Caco-2 (cell line): ENCODE data around the gene FRMD4A. TPM values are rescaled to one million over a fixed set of nuclear protein-coding genes. Genes with fewer than 3 reads are reported as not detected.

Source experiments
- BruUV-seq: library from RNA; stranded (reverse); fragments of 400-500 nt; replicated peaks from 2 replicates; lab custom pipeline; 2021; lab: Mats Ljungman, UMichigan
- CTCF ChIA-PET: fragments of 300-600 bp; sonication (Branson Sonifier 250); formaldehyde crosslinking; loops from one replicate; lab custom pipeline; 2022; ENCODE audit warnings: antibody characterized with exemption; lab: Charles Lee
- POLR2A ChIA-PET: fragments of 300-600 bp; sonication (Branson Sonifier 250); formaldehyde crosslinking; loops from one replicate; lab custom pipeline; 2022; ENCODE audit warnings: antibody characterized with exemption; lab: Charles Lee
- DNase-seq, 2 experiments: peaks; one replicate each; pipeline versions ENCODE4 v3.0.0 to v3.0.0-alpha.2; 2020 to 2022
- H3K27me3 ChIP-seq: replicated peaks from 2 replicates; pipeline ENCODE4 v1.6.0; 2011; ENCODE audit warnings: low read length; ENCODE audit not compliant: control insufficient read depth, insufficient read depth
- H3K36me3 ChIP-seq: 2 replicates; pipeline ENCODE4 v1.5.1; 2011; ENCODE audit warnings: low read length; ENCODE audit not compliant: control insufficient read depth, insufficient read depth
- H3K4me1 ChIP-seq: fragments of 250-450 bp; sonication (Bioruptor Pico); 2 replicates; pipeline ENCODE4 v1.5.1; 2020; ENCODE audit warnings: mild to moderate bottlenecking
- H3K4me3 ChIP-seq: 2 replicates; pipeline ENCODE4 v1.5.1; 2011; ENCODE audit warnings: low read depth, mild to moderate bottlenecking, control low read depth, low read length
- H3K9me3 ChIP-seq: fragments of 250-450 bp; sonication (Bioruptor Pico); 2 replicates; pipeline ENCODE4 v1.5.1; 2020; ENCODE audit warnings: mild to moderate bottlenecking, moderate library complexity
- H3K27ac Mint-ChIP-seq: one replicate; pipeline ENCODE4 v1.8.0; 2022; ENCODE audit warnings: mixed read lengths; ENCODE audit not compliant: unreplicated experiment
- H3K27me3 Mint-ChIP-seq: one replicate; pipeline ENCODE4 v1.8.0; 2022; ENCODE audit warnings: mixed read lengths; ENCODE audit not compliant: insufficient read depth, unreplicated experiment
- H3K36me3 Mint-ChIP-seq: one replicate; pipeline ENCODE4 v1.8.0; 2022; ENCODE audit warnings: mild to moderate bottlenecking, mixed read lengths; ENCODE audit not compliant: insufficient read depth, unreplicated experiment
- H3K4me1 Mint-ChIP-seq: one replicate; pipeline ENCODE4 v1.8.0; 2022; ENCODE audit warnings: low read depth, mixed read lengths; ENCODE audit not compliant: unreplicated experiment
- H3K4me3 Mint-ChIP-seq: one replicate; pipeline ENCODE4 v1.8.0; 2022; ENCODE audit warnings: mild to moderate bottlenecking, moderate library complexity, mixed read lengths; ENCODE audit not compliant: unreplicated experiment
- H3K9me3 Mint-ChIP-seq: one replicate; pipeline ENCODE4 v1.8.0; 2022; ENCODE audit warnings: mixed read lengths; ENCODE audit not compliant: unreplicated experiment
- CTCF ChIP-seq, 2 experiments: fragments of 200-600 bp in 1 of 2; IDR thresholded peaks; 1 replicate in 1 of 2; 2 replicates in 1 of 2; pipeline versions ENCODE4 v1.5.1 to v1.8.0; 2011 to 2022; ENCODE audit warnings: antibody characterized with exemption in 1 of 2, control low read depth in 1 of 2, inconsistent platforms in 1 of 2, low read depth in 1 of 2, low read length in 1 of 2, mild to moderate bottlenecking in 1 of 2, moderate library complexity in 1 of 2; ENCODE audit not compliant: insufficient read depth in 1 of 2, severe bottlenecking in 1 of 2, unreplicated experiment in 1 of 2
- intact Hi-C: fragments of 100-400 bp; cut with micrococcal nuclease; formaldehyde crosslinking; loops from one replicate; pipeline ENCODE4 v1.10.0; 2022; ENCODE audit not compliant: unreplicated experiment
- total RNA-seq: library from RNA; stranded (reverse); gene quantifications from 2 replicates; pipeline ENCODE4 v1.2.3, GENCODE V29; 2022

Gene FRMD4A
- total RNA-seq, 1 experiment from 2014 or later, result 52.1 TPM

- H3K4me3 Mint-ChIP-seq, result no peak overlapping the region
- no peaks in the 10 kb centered on the region for H3K27me3 Mint-ChIP-seq
- peaks cover 7% of the 10 kb centered on the region for H3K4me1 ChIP-seq
- POLR2A ChIA-PET, result no interaction called here
- no peaks in the 10 kb centered on the region for H3K9me3 Mint-ChIP-seq
- no peaks in the 10 kb centered on the region for H3K4me1 Mint-ChIP-seq
- no peaks in the 10 kb centered on the region for H3K36me3 ChIP-seq
- no TSS peak for BruUV-seq
- H3K27ac Mint-ChIP-seq, result no peak overlapping the region
- DNase-seq, result no peak
- no peak overlapping the region for H3K4me3 ChIP-seq
- no peaks in the 10 kb centered on the region for H3K27me3 ChIP-seq
- H3K36me3 Mint-ChIP-seq, result no peaks in the 10 kb centered on the region
- intact Hi-C loops, result no loop called here
- CTCF ChIA-PET, result no interaction called here
- no peak for TF ChIP-seq CTCF (IDR thresholded peaks at IDR 0.05; ENCODE audit: insufficient read depth in 1 of 2, low read depth in 1 of 2, low read length in 1 of 2, severe bottlenecking in 1 of 2, unreplicated experiment in 1 of 2)
- H3K9me3 ChIP-seq, result no peaks in the 10 kb centered on the region
Measured at GRCh38 chr10:13984647-13985155, 346.0 kb downstream of the FRMD4A start.

GRCh38 chr10:13983035-13983434 lies 347.7 kb downstream of the FRMD4A start:
- no TSS peak for BruUV-seq
- no peaks in the 10 kb centered on the region for H3K27me3 Mint-ChIP-seq

GRCh38 chr10:13978533-13979115 lies 352.1 kb downstream of the FRMD4A start:
- Mint-ChIP-seq H3K27me3 (peaks cover 3% of the 10 kb centered on the region), H3K9me3 (no peaks in the 10 kb centered on the region), H3K36me3 (no peaks in the 10 kb centered on the region), H3K4me1 (no peaks in the 10 kb centered on the region), H3K27ac (no peak overlapping the region), H3K4me3 (no peak overlapping the region)
- Histone ChIP-seq H3K4me1 (no peaks in the 10 kb centered on the region), H3K4me3 (no peak overlapping the region), H3K27me3 (no peaks in the 10 kb centered on the region), H3K36me3 (no peaks in the 10 kb centered on the region), H3K9me3 (0 out of 2 replicates have a peak, but pooled peaks cover 3% of the 10 kb centered on the region)
- TF ChIP-seq CTCF (IDR thresholded peaks at IDR 0.05; ENCODE audit: insufficient read depth in 1 of 2, low read depth in 1 of 2, low read length in 1 of 2, severe bottlenecking in 1 of 2, unreplicated experiment in 1 of 2), result no peak
- no peak for DNase-seq
- ChIA-PET POLR2A (no interaction called here), CTCF (no interaction called here)
- intact Hi-C loops, result no loop called here
- no TSS peak for BruUV-seq

More at GRCh38 chr10:13983035-13983434, 347.7 kb downstream of the FRMD4A start:
- intact Hi-C loops, result no loop called here
- TF ChIP-seq CTCF (IDR thresholded peaks at IDR 0.05; ENCODE audit: insufficient read depth in 1 of 2, low read depth in 1 of 2, low read length in 1 of 2, severe bottlenecking in 1 of 2, unreplicated experiment in 1 of 2), result no peak
- Histone ChIP-seq H3K27me3 (no peaks in the 10 kb centered on the region), H3K9me3 (0 out of 2 replicates have a peak, but pooled peaks cover 3% of the 10 kb centered on the region), H3K4me1 (peaks cover 7% of the 10 kb centered on the region), H3K4me3 (no peak overlapping the region), H3K36me3 (no peaks in the 10 kb centered on the region)
- DNase-seq, result no peak
- no peak overlapping the region for H3K27ac Mint-ChIP-seq
- no peaks in the 10 kb centered on the region for H3K4me1 Mint-ChIP-seq
- H3K36me3 Mint-ChIP-seq, result no peaks in the 10 kb centered on the region
- no peak overlapping the region for H3K4me3 Mint-ChIP-seq
- H3K9me3 Mint-ChIP-seq, result no peaks in the 10 kb centered on the region
- ChIA-PET CTCF (no interaction called here), POLR2A (no interaction called here)
